MM.1S (cell line): ENCODE measurements around the gene TNFRSF4.

Experiments
- EZH2 ChIP-seq: fragments of 300-600 bp; sonication (generic); optimal IDR thresholded peaks from 2 replicates; pipeline ENCODE3; 2017; ENCODE audit warnings: low read depth, mild to moderate bottlenecking, antibody characterized with exemption, low read length, mixed read lengths
- EZH2phosphoT487 ChIP-seq: fragments of 300-600 bp; sonication (generic); IDR thresholded peaks from 2 replicates; pipeline ENCODE4 v1.6.1; 2018; ENCODE audit warnings: antibody characterized with exemption, low read length
- TF ChIP-seq, protein P1 (sequence below): fragments of 300-600 bp; sonication (generic); IDR thresholded peaks from 2 replicates; pipeline ENCODE4 v1.5.1; 2016; ENCODE audit warnings: antibody characterized with exemption, low read length, mixed read lengths

DNA sequence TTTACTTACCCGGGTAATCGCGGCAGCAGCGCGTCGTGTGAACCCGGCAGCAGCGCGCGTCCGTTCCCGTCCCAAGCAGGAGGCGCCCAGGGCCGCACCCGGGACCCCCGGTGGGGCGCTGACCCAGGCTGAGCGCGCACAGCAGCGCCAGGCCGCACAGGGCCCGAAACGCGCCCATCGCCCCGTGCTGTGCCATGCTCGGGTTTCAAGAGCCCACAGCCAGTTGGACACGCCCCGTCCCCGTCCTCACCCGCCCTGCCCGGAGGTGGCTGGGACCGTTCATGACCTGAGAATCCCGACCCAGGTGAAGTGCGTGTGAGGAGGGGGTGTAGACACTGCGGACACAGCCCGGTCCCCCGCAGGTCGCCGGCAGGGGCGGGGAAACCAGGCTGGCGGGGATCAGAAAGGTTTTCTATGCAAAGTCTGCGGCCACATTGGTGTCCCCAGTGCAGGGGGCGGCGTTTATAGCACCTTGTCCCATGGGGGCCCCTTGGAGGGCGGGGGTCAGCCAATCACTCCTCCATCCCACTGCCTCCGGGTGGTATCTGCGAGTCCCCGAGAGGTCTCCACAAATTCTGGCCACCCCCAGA is 7.5 kb downstream of the TNFRSF4 start, which contains the start of gene TNFRSF18:
- no peak for TF ChIP-seq EZH2
- TF ChIP-seq, protein P1, sequence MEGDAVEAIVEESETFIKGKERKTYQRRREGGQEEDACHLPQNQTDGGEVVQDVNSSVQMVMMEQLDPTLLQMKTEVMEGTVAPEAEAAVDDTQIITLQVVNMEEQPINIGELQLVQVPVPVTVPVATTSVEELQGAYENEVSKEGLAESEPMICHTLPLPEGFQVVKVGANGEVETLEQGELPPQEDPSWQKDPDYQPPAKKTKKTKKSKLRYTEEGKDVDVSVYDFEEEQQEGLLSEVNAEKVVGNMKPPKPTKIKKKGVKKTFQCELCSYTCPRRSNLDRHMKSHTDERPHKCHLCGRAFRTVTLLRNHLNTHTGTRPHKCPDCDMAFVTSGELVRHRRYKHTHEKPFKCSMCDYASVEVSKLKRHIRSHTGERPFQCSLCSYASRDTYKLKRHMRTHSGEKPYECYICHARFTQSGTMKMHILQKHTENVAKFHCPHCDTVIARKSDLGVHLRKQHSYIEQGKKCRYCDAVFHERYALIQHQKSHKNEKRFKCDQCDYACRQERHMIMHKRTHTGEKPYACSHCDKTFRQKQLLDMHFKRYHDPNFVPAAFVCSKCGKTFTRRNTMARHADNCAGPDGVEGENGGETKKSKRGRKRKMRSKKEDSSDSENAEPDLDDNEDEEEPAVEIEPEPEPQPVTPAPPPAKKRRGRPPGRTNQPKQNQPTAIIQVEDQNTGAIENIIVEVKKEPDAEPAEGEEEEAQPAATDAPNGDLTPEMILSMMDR, result no peak
- TF ChIP-seq EZH2phosphoT487, result no peak
